ENCODE measurements around the gene FRA10AC1.
A peak's percentile ranks its signal among the peaks of the same experiment; 100 is the strongest.
"Not testable (repeated sequence)": the region's sequence is repeated elsewhere in the genome, so short reads cannot be mapped to it uniquely, and the experiment has no call there.

The FRA10AC1 gene

DNA sequence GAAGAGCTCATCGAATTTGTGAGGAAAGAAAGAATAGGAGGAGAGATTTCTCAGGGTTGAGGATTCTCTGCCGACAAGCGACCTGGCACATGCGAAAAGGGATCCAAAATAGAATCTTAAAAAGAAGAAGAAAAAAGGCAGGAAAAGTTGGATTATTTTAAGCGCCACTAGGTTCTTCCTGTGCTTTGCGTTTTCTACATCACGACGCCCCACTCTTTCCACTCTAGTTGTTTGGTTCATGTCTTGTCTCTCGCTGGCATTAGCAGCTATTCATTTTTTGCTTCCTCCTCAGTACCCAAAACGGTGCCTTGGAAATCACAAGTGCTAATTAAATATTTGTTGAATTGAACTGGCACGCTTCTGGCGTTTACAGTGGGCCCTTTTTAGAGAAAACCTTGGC, 674 bp upstream of the FRA10AC1 start:
- Histone ChIP-seq H3K4me1 (ENCODE audit: control insufficient read depth, insufficient read depth, low read length) (no peaks in the 10 kb centered on the region), H3K9me3 (ENCODE audit: control insufficient read depth in 2 of 2, low read length in 2 of 2) (no peaks in the 10 kb centered on the region), H3K4me3 (ENCODE audit: low read length in 2 of 2) (peak overlapping the region; percentile 88 to 99), H3K9ac (ENCODE audit: low read length in 2 of 2) (peak overlapping the region; percentile 94 to 98), H3K27me3 (ENCODE audit: control insufficient read depth in 1 of 2, insufficient read depth in 2 of 2, low read length in 2 of 2) (no peaks in the 10 kb centered on the region), H3K27ac (ENCODE audit: low read length) (peak overlapping the region; percentile 83), H3K36me3 (ENCODE audit: control insufficient read depth in 2 of 2, insufficient read depth in 2 of 2, low read length in 2 of 2) (peaks cover 0 to 4% of the 10 kb centered on the region in 2 donors)

GRCh38 chr10:93701866-93702209, 554 bp downstream of the FRA10AC1 start:
- Histone ChIP-seq H3K4me1 (ENCODE audit: control insufficient read depth, insufficient read depth, low read length) (no peaks in the 10 kb centered on the region), H3K9me3 (ENCODE audit: control insufficient read depth in 2 of 2, low read length in 2 of 2) (no peaks in the 10 kb centered on the region), H3K9ac (ENCODE audit: low read length in 2 of 2) (peak overlapping the region; percentile 77 to 91), H3K27ac (ENCODE audit: low read length) (peak overlapping the region; percentile 83), H3K36me3 (ENCODE audit: control insufficient read depth in 2 of 2, insufficient read depth in 2 of 2, low read length in 2 of 2) (peaks cover 6 to 8% of the 10 kb centered on the region in 2 donors), H3K4me3 (ENCODE audit: low read length in 2 of 2) (peak overlapping the region; percentile 65 to 88), H3K27me3 (ENCODE audit: control insufficient read depth in 1 of 2, insufficient read depth in 2 of 2, low read length in 2 of 2) (no peaks in the 10 kb centered on the region)

- no peaks in the 10 kb centered on the region for H3K9me3 ChIP-seq (ENCODE audit: control insufficient read depth in 2 of 2, low read length in 2 of 2)
- H3K9ac ChIP-seq (ENCODE audit: low read length in 2 of 2) = no peak overlapping the region
- no peak overlapping the region for H3K27ac ChIP-seq (ENCODE audit: low read length)
- H3K4me3 ChIP-seq (ENCODE audit: low read length in 2 of 2) = no peak overlapping the region
- H3K4me1 ChIP-seq (ENCODE audit: control insufficient read depth, insufficient read depth, low read length) = no peaks in the 10 kb centered on the region
- H3K27me3 ChIP-seq (ENCODE audit: control insufficient read depth in 1 of 2, insufficient read depth in 2 of 2, low read length in 2 of 2) = no peaks in the 10 kb centered on the region
- peaks cover 9 to 16% of the 10 kb centered on the region in 2 donors for H3K36me3 ChIP-seq (ENCODE audit: control insufficient read depth in 2 of 2, insufficient read depth in 2 of 2, low read length in 2 of 2)
Measured at GRCh38 chr10:93697207-93697606, 5.2 kb downstream of the FRA10AC1 start.

GRCh38 chr10:93696582-93696981, 5.8 kb downstream of the FRA10AC1 start:
- H3K27ac ChIP-seq (ENCODE audit: low read length); H3K9me3 ChIP-seq (ENCODE audit: control insufficient read depth in 2 of 2, low read length in 2 of 2); H3K4me3 ChIP-seq (ENCODE audit: low read length in 2 of 2); H3K9ac ChIP-seq (ENCODE audit: low read length in 2 of 2); H3K4me1 ChIP-seq (ENCODE audit: control insufficient read depth, insufficient read depth, low read length); H3K27me3 ChIP-seq (ENCODE audit: control insufficient read depth in 1 of 2, insufficient read depth in 2 of 2, low read length in 2 of 2): not testable (repeated sequence)
- H3K36me3 ChIP-seq (ENCODE audit: control insufficient read depth in 2 of 2, insufficient read depth in 2 of 2, low read length in 2 of 2) = peaks cover 9 to 16% of the 10 kb centered on the region in 2 donors

DNA sequence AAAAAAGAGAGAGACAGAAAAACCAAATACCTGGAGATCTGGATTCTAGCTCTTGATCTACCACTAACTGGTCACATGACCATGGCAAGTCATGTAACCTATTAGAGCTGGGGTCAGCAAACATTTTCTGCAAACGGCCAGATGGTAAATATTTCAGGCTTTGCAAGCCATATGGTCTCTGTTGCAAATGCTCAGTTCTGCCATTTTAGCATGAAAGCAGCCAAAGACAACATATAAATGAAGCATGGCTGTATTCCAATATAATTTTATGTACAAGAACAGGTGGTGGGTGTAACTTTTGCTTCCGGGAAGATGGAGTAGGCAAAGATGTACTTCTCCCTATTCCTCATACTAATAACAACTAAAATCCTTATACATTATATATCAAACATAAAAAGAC, 6.7 kb downstream of the FRA10AC1 start:
- no peaks in the 10 kb centered on the region for H3K27me3 ChIP-seq (ENCODE audit: control insufficient read depth in 1 of 2, insufficient read depth in 2 of 2, low read length in 2 of 2)

DNA sequence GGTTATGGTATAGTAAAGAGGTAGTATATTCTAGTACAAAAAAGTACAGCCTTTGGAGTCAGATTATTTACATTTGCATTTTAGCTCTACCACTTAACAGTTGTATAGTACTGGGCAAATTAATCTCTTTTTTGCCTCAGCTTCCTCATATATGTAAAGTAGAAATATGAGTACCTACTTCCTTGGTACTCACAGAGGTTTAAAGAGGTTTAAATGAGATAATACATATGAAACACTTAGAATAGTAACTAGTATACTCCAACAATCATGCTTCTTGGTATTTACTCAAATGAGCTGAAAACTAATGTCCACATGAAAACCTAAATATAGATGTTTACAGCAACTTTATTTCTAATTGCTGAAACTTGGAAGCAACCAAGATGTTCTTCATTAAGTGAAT, 14.7 kb downstream of the FRA10AC1 start:
- Histone ChIP-seq H3K4me1 (ENCODE audit: control insufficient read depth, insufficient read depth, low read length) (no peaks in the 10 kb centered on the region), H3K36me3 (ENCODE audit: control insufficient read depth in 2 of 2, insufficient read depth in 2 of 2, low read length in 2 of 2) (peaks cover 0 to 9% of the 10 kb centered on the region in 2 donors), H3K9me3 (ENCODE audit: control insufficient read depth in 2 of 2, low read length in 2 of 2) (no peaks in the 10 kb centered on the region), H3K27me3 (ENCODE audit: control insufficient read depth in 1 of 2, insufficient read depth in 2 of 2, low read length in 2 of 2) (no peaks in the 10 kb centered on the region), H3K27ac (ENCODE audit: low read length) (no peak overlapping the region), H3K9ac (ENCODE audit: low read length in 2 of 2) (no peak overlapping the region), H3K4me3 (ENCODE audit: low read length in 2 of 2) (no peak overlapping the region)

More for the DNA sequence above, 6.7 kb downstream of the FRA10AC1 start:
- Histone ChIP-seq H3K36me3 (ENCODE audit: control insufficient read depth in 2 of 2, insufficient read depth in 2 of 2, low read length in 2 of 2) (peaks cover 9 to 16% of the 10 kb centered on the region in 2 donors), H3K27ac (ENCODE audit: low read length) (no peak overlapping the region), H3K9ac (ENCODE audit: low read length in 2 of 2) (no peak overlapping the region), H3K9me3 (ENCODE audit: control insufficient read depth in 2 of 2, low read length in 2 of 2) (no peaks in the 10 kb centered on the region), H3K4me1 (ENCODE audit: control insufficient read depth, insufficient read depth, low read length) (no peaks in the 10 kb centered on the region), H3K4me3 (ENCODE audit: low read length in 2 of 2) (no peak overlapping the region)

DNA sequence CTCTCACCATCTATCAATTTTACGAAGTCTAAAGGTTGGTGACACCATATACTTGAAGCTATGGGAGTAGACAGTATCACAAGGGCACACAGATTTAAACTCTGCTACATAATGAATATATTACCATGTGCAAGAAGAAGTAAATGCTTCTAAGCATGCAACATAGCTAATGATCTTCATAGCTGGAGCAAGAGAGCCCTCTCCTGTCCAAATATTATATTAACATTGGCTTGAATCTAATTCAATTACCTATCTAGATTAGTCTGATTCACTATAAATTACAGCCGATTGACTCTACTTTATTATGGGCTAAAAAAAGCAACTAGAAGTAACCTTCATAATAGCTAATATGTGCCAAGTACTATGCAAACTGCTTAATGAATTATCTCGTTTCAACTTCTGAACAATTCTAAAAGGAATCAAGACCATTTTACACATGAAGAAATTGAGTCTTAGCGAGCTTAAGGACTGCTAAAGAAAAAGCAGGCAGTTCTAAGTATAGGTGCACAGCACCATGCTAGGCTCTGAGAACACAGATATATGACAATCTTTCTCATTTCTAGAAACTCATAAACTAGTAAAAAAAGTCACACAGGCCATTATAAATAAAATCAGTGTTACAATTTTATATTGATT, 21.9 kb downstream of the FRA10AC1 start:
- Histone ChIP-seq H3K27me3 (ENCODE audit: control insufficient read depth in 1 of 2, insufficient read depth in 2 of 2, low read length in 2 of 2) (no peaks in the 10 kb centered on the region), H3K4me1 (ENCODE audit: control insufficient read depth, insufficient read depth, low read length) (no peaks in the 10 kb centered on the region), H3K36me3 (ENCODE audit: control insufficient read depth in 2 of 2, insufficient read depth in 2 of 2, low read length in 2 of 2) (peaks cover 3 to 29% of the 10 kb centered on the region in 2 donors), H3K4me3 (ENCODE audit: low read length in 2 of 2) (no peak overlapping the region), H3K9me3 (ENCODE audit: control insufficient read depth in 2 of 2, low read length in 2 of 2) (no peaks in the 10 kb centered on the region), H3K27ac (ENCODE audit: low read length) (no peak overlapping the region), H3K9ac (ENCODE audit: low read length in 2 of 2) (no peak overlapping the region)

GRCh38 chr10:93678805-93679587, 23.4 kb downstream of the FRA10AC1 start:
- Histone ChIP-seq H3K36me3 (ENCODE audit: control insufficient read depth in 2 of 2, insufficient read depth in 2 of 2, low read length in 2 of 2) (peaks cover 3 to 29% of the 10 kb centered on the region in 2 donors), H3K4me1 (ENCODE audit: control insufficient read depth, insufficient read depth, low read length) (no peaks in the 10 kb centered on the region), H3K27me3 (ENCODE audit: control insufficient read depth in 1 of 2, insufficient read depth in 2 of 2, low read length in 2 of 2) (no peaks in the 10 kb centered on the region), H3K9ac (ENCODE audit: low read length in 2 of 2) (no peak overlapping the region), H3K27ac (ENCODE audit: low read length) (no peak overlapping the region), H3K9me3 (ENCODE audit: control insufficient read depth in 2 of 2, low read length in 2 of 2) (no peaks in the 10 kb centered on the region), H3K4me3 (ENCODE audit: low read length in 2 of 2) (no peak overlapping the region)

- no peak overlapping the region for H3K9ac ChIP-seq (ENCODE audit: low read length in 2 of 2)
- H3K36me3 ChIP-seq (ENCODE audit: control insufficient read depth in 2 of 2, insufficient read depth in 2 of 2, low read length in 2 of 2) = peaks cover 3 to 23% of the 10 kb centered on the region in 2 donors
- no peaks in the 10 kb centered on the region for H3K4me1 ChIP-seq (ENCODE audit: control insufficient read depth, insufficient read depth, low read length)
- H3K4me3 ChIP-seq (ENCODE audit: low read length in 2 of 2) = no peak overlapping the region
- no peaks in the 10 kb centered on the region for H3K9me3 ChIP-seq (ENCODE audit: control insufficient read depth in 2 of 2, low read length in 2 of 2)
- no peak overlapping the region for H3K27ac ChIP-seq (ENCODE audit: low read length)
- H3K27me3 ChIP-seq (ENCODE audit: control insufficient read depth in 1 of 2, insufficient read depth in 2 of 2, low read length in 2 of 2) = no peaks in the 10 kb centered on the region
Measured at GRCh38 chr10:93678386-93678785, 24.0 kb downstream of the FRA10AC1 start.

DNA sequence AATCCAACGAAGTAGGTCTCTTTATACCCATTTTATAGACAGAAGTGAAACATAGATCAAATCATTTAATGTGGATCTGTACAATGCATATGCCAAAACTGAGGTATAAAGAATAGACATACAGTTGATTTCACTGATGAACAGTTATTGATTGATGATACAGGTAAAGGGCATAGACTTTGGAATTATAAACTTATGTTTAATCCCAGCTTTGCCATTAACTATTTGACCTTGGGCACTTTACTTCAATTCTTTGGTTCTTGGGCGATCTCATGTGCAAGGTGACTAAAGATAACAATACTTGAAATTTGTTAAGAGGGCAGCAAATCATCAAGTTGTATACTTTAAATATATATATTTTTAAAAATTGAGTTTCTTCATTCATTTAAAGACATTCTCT, 28.6 kb downstream of the FRA10AC1 start:
- Histone ChIP-seq H3K4me1 (ENCODE audit: control insufficient read depth, insufficient read depth, low read length) (no peaks in the 10 kb centered on the region), H3K27me3 (ENCODE audit: control insufficient read depth in 1 of 2, insufficient read depth in 2 of 2, low read length in 2 of 2) (no peaks in the 10 kb centered on the region), H3K9ac (ENCODE audit: low read length in 2 of 2) (no peak overlapping the region), H3K27ac (ENCODE audit: low read length) (no peak overlapping the region), H3K9me3 (ENCODE audit: control insufficient read depth in 2 of 2, low read length in 2 of 2) (no peaks in the 10 kb centered on the region), H3K36me3 (ENCODE audit: control insufficient read depth in 2 of 2, insufficient read depth in 2 of 2, low read length in 2 of 2) (peaks cover 11 to 17% of the 10 kb centered on the region in 2 donors), H3K4me3 (ENCODE audit: low read length in 2 of 2) (no peak overlapping the region)

DNA sequence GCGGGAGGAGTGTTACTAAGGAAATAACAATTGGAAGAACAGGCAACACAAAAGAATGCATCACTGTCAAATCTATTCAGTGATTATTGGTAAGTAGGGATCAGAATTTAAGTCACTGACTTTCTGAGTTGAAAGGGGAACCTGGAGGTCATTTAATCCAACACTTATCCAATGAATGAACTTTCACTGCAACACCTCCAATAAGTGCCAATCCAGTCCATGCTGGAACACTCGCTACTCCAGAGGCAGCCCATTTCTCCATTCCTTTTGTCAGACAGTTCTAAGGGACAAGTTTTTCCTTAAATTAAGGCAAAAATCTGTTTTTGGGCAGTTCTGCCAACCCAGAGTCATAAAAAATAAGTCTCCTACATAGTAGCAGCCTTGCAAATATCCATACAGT, 29.5 kb downstream of the FRA10AC1 start:
- no peak overlapping the region for H3K27ac ChIP-seq (ENCODE audit: low read length)
- H3K36me3 ChIP-seq (ENCODE audit: control insufficient read depth in 2 of 2, insufficient read depth in 2 of 2, low read length in 2 of 2) = peaks cover 7 to 18% of the 10 kb centered on the region in 2 donors
- no peaks in the 10 kb centered on the region for H3K27me3 ChIP-seq (ENCODE audit: control insufficient read depth in 1 of 2, insufficient read depth in 2 of 2, low read length in 2 of 2)
- no peak overlapping the region for H3K4me3 ChIP-seq (ENCODE audit: low read length in 2 of 2)
- H3K9ac ChIP-seq (ENCODE audit: low read length in 2 of 2) = no peak overlapping the region
- H3K4me1 ChIP-seq (ENCODE audit: control insufficient read depth, insufficient read depth, low read length) = no peaks in the 10 kb centered on the region
- H3K9me3 ChIP-seq (ENCODE audit: control insufficient read depth in 2 of 2, low read length in 2 of 2) = no peaks in the 10 kb centered on the region
